H1 (cell line): ENCODE measurements around the gene PFDN6.

ENCODE experiments used
- EZH2 ChIP-seq: fragments of 200-600 bp; sonication (generic); IDR thresholded peaks from 2 replicates; pipeline ENCODE4 v1.7.1; 2012; ENCODE audit warnings: low read depth, mild to moderate bottlenecking, moderate library complexity, low read length, inconsistent platforms; ENCODE audit not compliant: severe bottlenecking
- GABPA ChIP-seq: IDR thresholded peaks from 2 replicates; pipeline ENCODE4 v1.6.1; 2011; ENCODE audit warnings: mild to moderate bottlenecking, low read length, moderate library complexity, borderline replicate concordance; ENCODE audit not compliant: insufficient read depth
- POLR2A ChIP-seq, 2 experiments: IDR thresholded peaks; 1 replicate in 1 of 2; 2 replicates in 1 of 2; pipeline ENCODE4 v1.6.1; 2011; ENCODE audit warnings: low read depth in 2 of 2, low read length in 2 of 2, mild to moderate bottlenecking in 2 of 2; ENCODE audit errors: control extremely low read depth in 1 of 2
- POLR2AphosphoS5 ChIP-seq: IDR thresholded peaks from 2 replicates; pipeline ENCODE4 v1.6.1; 2011; ENCODE audit warnings: low read depth, low read length
- TF ChIP-seq, protein P1 (sequence below), 3 experiments: IDR thresholded peaks; 1 replicate in 2 of 3; 2 replicates in 1 of 3; pipeline versions ENCODE4 v1.5.1 to v1.6.1; 2011; ENCODE audit warnings: low read length in 3 of 3, mild to moderate bottlenecking in 3 of 3, inconsistent platforms in 2 of 3, low read depth in 1 of 3, moderate library complexity in 1 of 3; ENCODE audit not compliant: insufficient read depth in 1 of 3; ENCODE audit errors: control extremely low read depth in 1 of 3

DNA sequence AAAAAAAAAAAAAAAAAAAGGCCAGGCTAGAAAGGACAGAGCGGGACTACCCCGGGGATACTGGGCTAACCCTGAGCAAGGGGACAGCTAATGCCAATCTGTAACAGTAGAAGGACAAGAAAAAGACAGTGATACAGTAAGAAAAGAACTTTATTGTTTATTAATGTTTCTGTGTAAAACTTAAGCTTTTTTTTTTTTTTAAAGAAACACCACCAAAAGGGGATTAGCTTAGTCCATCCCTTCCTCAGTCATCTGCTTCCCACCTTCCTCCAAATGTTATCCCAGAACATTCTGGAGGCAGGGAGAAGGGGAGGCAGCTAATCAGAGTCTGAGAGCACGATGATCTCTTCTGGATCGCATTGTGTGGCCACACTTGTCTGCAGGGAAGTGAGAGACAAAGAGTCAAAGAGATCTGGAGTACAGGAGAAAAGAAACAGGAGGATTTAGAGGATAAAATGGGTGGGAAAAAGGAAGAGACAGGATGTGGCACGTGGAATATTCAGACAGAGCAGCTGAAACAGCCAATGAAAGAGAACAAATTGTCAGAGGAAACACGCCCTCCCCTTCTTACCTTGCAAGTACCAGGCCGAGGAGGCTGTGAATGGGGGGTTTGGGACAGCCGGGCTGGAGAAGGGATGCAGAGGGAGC is 29.1 kb downstream of the PFDN6 start:
- no peak for TF ChIP-seq POLR2A (IDR thresholded peaks at IDR 0.05; ENCODE audit: control extremely low read depth in 1 of 2, low read depth in 2 of 2, low read length in 2 of 2)
- TF ChIP-seq POLR2AphosphoS5 = no peak
- TF ChIP-seq EZH2 = no peak
- TF ChIP-seq, protein P1, sequence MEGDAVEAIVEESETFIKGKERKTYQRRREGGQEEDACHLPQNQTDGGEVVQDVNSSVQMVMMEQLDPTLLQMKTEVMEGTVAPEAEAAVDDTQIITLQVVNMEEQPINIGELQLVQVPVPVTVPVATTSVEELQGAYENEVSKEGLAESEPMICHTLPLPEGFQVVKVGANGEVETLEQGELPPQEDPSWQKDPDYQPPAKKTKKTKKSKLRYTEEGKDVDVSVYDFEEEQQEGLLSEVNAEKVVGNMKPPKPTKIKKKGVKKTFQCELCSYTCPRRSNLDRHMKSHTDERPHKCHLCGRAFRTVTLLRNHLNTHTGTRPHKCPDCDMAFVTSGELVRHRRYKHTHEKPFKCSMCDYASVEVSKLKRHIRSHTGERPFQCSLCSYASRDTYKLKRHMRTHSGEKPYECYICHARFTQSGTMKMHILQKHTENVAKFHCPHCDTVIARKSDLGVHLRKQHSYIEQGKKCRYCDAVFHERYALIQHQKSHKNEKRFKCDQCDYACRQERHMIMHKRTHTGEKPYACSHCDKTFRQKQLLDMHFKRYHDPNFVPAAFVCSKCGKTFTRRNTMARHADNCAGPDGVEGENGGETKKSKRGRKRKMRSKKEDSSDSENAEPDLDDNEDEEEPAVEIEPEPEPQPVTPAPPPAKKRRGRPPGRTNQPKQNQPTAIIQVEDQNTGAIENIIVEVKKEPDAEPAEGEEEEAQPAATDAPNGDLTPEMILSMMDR (IDR thresholded peaks at IDR 0.05; ENCODE audit: control extremely low read depth in 1 of 3, insufficient read depth in 1 of 3, low read depth in 1 of 3, low read length in 3 of 3) = no peak
- no peak for TF ChIP-seq GABPA
